ENCODE measurements around the gene TMOD2.

Gene TMOD2

GRCh38 chr15:51736069-51736468, 15.3 kb upstream of the TMOD2 start:
- no peak for TF ChIP-seq EZH2 (optimal IDR thresholded peaks at IDR 0.05; ENCODE audit: low read depth, low read length)
- TF ChIP-seq EZH2phosphoT487 (IDR thresholded peaks at IDR 0.05; ENCODE audit: low read length): no peak
- TF ChIP-seq CTCF (IDR thresholded peaks at IDR 0.05; ENCODE audit: low read length): no peak

GRCh38 chr15:51736751-51737521, 14.5 kb upstream of the TMOD2 start:
- Histone ChIP-seq H3K4me1 (ENCODE audit: low read length) (peaks cover 16% of the 10 kb centered on the region), H3K9me3 (replicated peaks; ENCODE audit: insufficient read depth, low read length) (no peaks in the 10 kb centered on the region), H3K4me3 (ENCODE audit: low read length) (peak overlapping the region; percentile 49; the same call in 1 of the 2 replicates), H3F3A (ENCODE audit: insufficient read depth, low read length) (no peaks in the 10 kb centered on the region), H4K20me1 (ENCODE audit: insufficient read depth, low read length) (no peaks in the 10 kb centered on the region), H3K79me2 (ENCODE audit: low read length) (no peaks in the 10 kb centered on the region), H3K27ac (ENCODE audit: low read length) (no peak overlapping the region), H3K9ac (ENCODE audit: low read length) (no peak overlapping the region), H3K4me2 (ENCODE audit: low read depth, low read length) (peak overlapping the region; percentile 36), H3K9me2 (replicated peaks; ENCODE audit: insufficient read depth, low read length) (no peaks in the 10 kb centered on the region), H3K27me3 (replicated peaks; ENCODE audit: insufficient read depth, low read length) (peaks cover 58% of the 10 kb centered on the region), H3K36me3 (replicated peaks; ENCODE audit: insufficient read depth, low read length) (no peaks in the 10 kb centered on the region), H2AFZ (ENCODE audit: low read length) (no peak overlapping the region)
- no peak for DNase-seq
- TF ChIP-seq EZH2phosphoT487 (IDR thresholded peaks at IDR 0.05; ENCODE audit: low read length) (no peak), EZH2 (optimal IDR thresholded peaks at IDR 0.05; ENCODE audit: low read depth, low read length) (no peak), CTCF (IDR thresholded peaks at IDR 0.05; ENCODE audit: low read length) (no peak)

More at GRCh38 chr15:51736069-51736468, 15.3 kb upstream of the TMOD2 start:
- Histone ChIP-seq H3K4me3 (ENCODE audit: low read length) (no peak overlapping the region), H3K4me2 (ENCODE audit: low read depth, low read length) (no peak overlapping the region), H4K20me1 (ENCODE audit: insufficient read depth, low read length) (no peaks in the 10 kb centered on the region), H3K9me2 (replicated peaks; ENCODE audit: insufficient read depth, low read length) (no peaks in the 10 kb centered on the region), H3K9me3 (replicated peaks; ENCODE audit: insufficient read depth, low read length) (no peaks in the 10 kb centered on the region), H2AFZ (ENCODE audit: low read length) (no peak overlapping the region), H3K4me1 (ENCODE audit: low read length) (peaks cover 21% of the 10 kb centered on the region), H3K36me3 (replicated peaks; ENCODE audit: insufficient read depth, low read length) (no peaks in the 10 kb centered on the region), H3F3A (ENCODE audit: insufficient read depth, low read length) (no peaks in the 10 kb centered on the region), H3K27ac (ENCODE audit: low read length) (no peak overlapping the region), H3K27me3 (replicated peaks; ENCODE audit: insufficient read depth, low read length) (peaks cover 58% of the 10 kb centered on the region), H3K79me2 (ENCODE audit: low read length) (no peaks in the 10 kb centered on the region), H3K9ac (ENCODE audit: low read length) (no peak overlapping the region)
- DNase-seq: no peak

GRCh38 chr15:51737522-51738305, 13.7 kb upstream of the TMOD2 start, which contains the start of gene LYSMD2:
TSS of gene LYSMD2 (minus strand) at chr15:51737655. CDS start at chr15:51737622, 33 bp downstream.
- H4K20me1 ChIP-seq (ENCODE audit: insufficient read depth, low read length): no peaks in the 10 kb centered on the region
- H2AFZ ChIP-seq (ENCODE audit: low read length): no peak within 1 kb of the TSS
- H3K27me3 ChIP-seq (replicated peaks; ENCODE audit: insufficient read depth, low read length): peaks cover 51% of the 10 kb centered on the region
- no peaks in the 10 kb centered on the region for H3K9me2 ChIP-seq (replicated peaks; ENCODE audit: insufficient read depth, low read length)
- H3K4me3 ChIP-seq (ENCODE audit: low read length): peak within 1 kb of the TSS; percentile 49
- no peaks in the 10 kb centered on the region for H3K36me3 ChIP-seq (replicated peaks; ENCODE audit: insufficient read depth, low read length)
- TF ChIP-seq CTCF (IDR thresholded peaks at IDR 0.05; ENCODE audit: low read length) (no peak), EZH2 (optimal IDR thresholded peaks at IDR 0.05; ENCODE audit: low read depth, low read length) (no peak), EZH2phosphoT487 (IDR thresholded peaks at IDR 0.05; ENCODE audit: low read length) (no peak)
- H3K4me1 ChIP-seq (ENCODE audit: low read length): peaks cover 8% of the 10 kb centered on the region
- H3K4me2 ChIP-seq (ENCODE audit: low read depth, low read length): peak within 1 kb of the TSS; percentile 40
- no peak within 1 kb of the TSS for H3K9ac ChIP-seq (ENCODE audit: low read length)
- H3K27ac ChIP-seq (ENCODE audit: low read length): no peak within 1 kb of the TSS
- H3K9me3 ChIP-seq (replicated peaks; ENCODE audit: insufficient read depth, low read length): no peaks in the 10 kb centered on the region
- peak; percentile 16 for DNase-seq
- no peaks in the 10 kb centered on the region for H3K79me2 ChIP-seq (ENCODE audit: low read length)
- no peaks in the 10 kb centered on the region for H3F3A ChIP-seq (ENCODE audit: insufficient read depth, low read length)

All from MM.1S (cell line).